IMR-90 (cell line): ENCODE measurements around the gene MAPK1.

Source experiments
- CHD1 ChIP-seq: IDR thresholded peaks from 2 replicates; pipeline ENCODE4 v1.6.1; 2012; ENCODE audit warnings: low read depth, low read length, improper control_type of control experiment
- CTCF ChIP-seq: conservative IDR thresholded peaks from 2 replicates; pipeline ENCODE4 v1.5.1; 2012; ENCODE audit warnings: mild to moderate bottlenecking, low read depth, low read length, improper control_type of control experiment
- SMC3 ChIP-seq: fragments of 150-350 bp; IDR thresholded peaks from 2 replicates; pipeline ENCODE4 v1.6.1; 2016; ENCODE audit warnings: low read depth, mild to moderate bottlenecking, antibody characterized with exemption, low read length, moderate library complexity
- TF ChIP-seq, protein P1 (sequence below): fragments of 150-350 bp; IDR thresholded peaks from 2 replicates; pipeline ENCODE4 v1.6.1; 2016; ENCODE audit warnings: low read depth, mild to moderate bottlenecking, low read length, moderate library complexity, borderline replicate concordance

- TF ChIP-seq CTCF: no peak
- TF ChIP-seq, protein P1, sequence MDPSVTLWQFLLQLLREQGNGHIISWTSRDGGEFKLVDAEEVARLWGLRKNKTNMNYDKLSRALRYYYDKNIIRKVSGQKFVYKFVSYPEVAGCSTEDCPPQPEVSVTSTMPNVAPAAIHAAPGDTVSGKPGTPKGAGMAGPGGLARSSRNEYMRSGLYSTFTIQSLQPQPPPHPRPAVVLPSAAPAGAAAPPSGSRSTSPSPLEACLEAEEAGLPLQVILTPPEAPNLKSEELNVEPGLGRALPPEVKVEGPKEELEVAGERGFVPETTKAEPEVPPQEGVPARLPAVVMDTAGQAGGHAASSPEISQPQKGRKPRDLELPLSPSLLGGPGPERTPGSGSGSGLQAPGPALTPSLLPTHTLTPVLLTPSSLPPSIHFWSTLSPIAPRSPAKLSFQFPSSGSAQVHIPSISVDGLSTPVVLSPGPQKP: no peak
- TF ChIP-seq CHD1: no peak
- TF ChIP-seq SMC3: no peak
These were observed 121.5 kb downstream of the MAPK1 start for GRCh38 chr22:21745948-21746347.
